ENCODE measurements around the gene FBXW7. TPM values are rescaled to one million over a fixed set of nuclear protein-coding genes. Genes with fewer than 3 reads are reported as not detected.

The FBXW7 gene
- total RNA-seq, 1 experiment from 2014 or later = 27.1 TPM

DNA sequence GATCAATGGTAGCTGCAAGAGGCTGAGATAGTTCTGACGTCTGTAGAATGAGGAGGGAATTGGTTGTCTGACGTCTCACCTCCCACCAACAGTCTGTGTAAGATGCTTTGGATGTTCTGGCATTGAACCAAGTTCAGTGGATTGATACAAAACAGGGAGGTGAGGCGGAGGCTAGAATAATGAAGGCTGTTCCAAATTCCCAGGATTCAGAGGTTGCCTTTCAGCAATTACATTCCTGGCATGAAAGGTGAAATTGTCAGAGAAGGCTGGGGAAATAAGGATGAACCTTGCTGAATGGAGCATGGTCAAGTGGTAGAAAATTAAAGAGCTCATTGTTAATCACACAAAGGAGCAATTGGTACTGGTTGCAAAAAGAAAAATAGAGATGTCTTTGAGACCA lies 241.6 kb downstream of the FBXW7 start:
- H3T11ph ChIP-seq (ENCODE audit: low read length) = no peak overlapping the region
- Mint-ChIP-seq H3K36me3 (ENCODE audit: insufficient read depth in 1 of 3, low read depth in 3 of 3) (no peaks in the 10 kb centered on the region), H3K9me3 (no peaks in the 10 kb centered on the region), H3K27me3 (ENCODE audit: low read depth) (no peaks in the 10 kb centered on the region), H3K4me1 (peaks cover 9 to 21% of the 10 kb centered on the region in 2 experiments), H3K27ac (no peak overlapping the region), H3K4me3 (no peak overlapping the region)
- H3K9ac ChIP-seq (ENCODE audit: extremely low read depth, insufficient read length, low read length) = no peak overlapping the region
- no peak overlapping the region for H3K4ac ChIP-seq (ENCODE audit: low read depth, low read length)
- no peak overlapping the region for H4K91ac ChIP-seq (ENCODE audit: insufficient read length, low read depth, low read length)
- H3K79me1 ChIP-seq (ENCODE audit: insufficient read depth, low read depth, low read length, poor library complexity, severe bottlenecking) = no peaks in the 10 kb centered on the region
- no peak overlapping the region for H2BK120ac ChIP-seq (ENCODE audit: low read depth, low read length, poor library complexity, severe bottlenecking)
- H2AFZ ChIP-seq (ENCODE audit: low read length) = no peak overlapping the region
- no peak for DNase-seq
- no peak overlapping the region for H3K27ac ChIP-seq (ENCODE audit: insufficient read length, low read depth, low read length)
- H2BK5ac ChIP-seq (ENCODE audit: insufficient read length, low read length) = no peak overlapping the region
- TF ChIP-seq, protein P1, sequence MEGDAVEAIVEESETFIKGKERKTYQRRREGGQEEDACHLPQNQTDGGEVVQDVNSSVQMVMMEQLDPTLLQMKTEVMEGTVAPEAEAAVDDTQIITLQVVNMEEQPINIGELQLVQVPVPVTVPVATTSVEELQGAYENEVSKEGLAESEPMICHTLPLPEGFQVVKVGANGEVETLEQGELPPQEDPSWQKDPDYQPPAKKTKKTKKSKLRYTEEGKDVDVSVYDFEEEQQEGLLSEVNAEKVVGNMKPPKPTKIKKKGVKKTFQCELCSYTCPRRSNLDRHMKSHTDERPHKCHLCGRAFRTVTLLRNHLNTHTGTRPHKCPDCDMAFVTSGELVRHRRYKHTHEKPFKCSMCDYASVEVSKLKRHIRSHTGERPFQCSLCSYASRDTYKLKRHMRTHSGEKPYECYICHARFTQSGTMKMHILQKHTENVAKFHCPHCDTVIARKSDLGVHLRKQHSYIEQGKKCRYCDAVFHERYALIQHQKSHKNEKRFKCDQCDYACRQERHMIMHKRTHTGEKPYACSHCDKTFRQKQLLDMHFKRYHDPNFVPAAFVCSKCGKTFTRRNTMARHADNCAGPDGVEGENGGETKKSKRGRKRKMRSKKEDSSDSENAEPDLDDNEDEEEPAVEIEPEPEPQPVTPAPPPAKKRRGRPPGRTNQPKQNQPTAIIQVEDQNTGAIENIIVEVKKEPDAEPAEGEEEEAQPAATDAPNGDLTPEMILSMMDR (conservative IDR thresholded peaks at IDR 0.05) = no peak
- H2BK15ac ChIP-seq (ENCODE audit: low read depth, low read length) = no peak overlapping the region
- H3K79me2 ChIP-seq (ENCODE audit: insufficient read depth, low read length) = no peaks in the 10 kb centered on the region
- no peak overlapping the region for H3K14ac ChIP-seq (ENCODE audit: insufficient read depth, low read length)
- H2BK12ac ChIP-seq (ENCODE audit: insufficient read length, low read depth, low read length) = no peak overlapping the region
- H3K9me3 ChIP-seq (ENCODE audit: control insufficient read depth, low read depth, low read length) = no peaks in the 10 kb centered on the region
- H3K27me3 ChIP-seq (ENCODE audit: insufficient read depth, low read length) = no peaks in the 10 kb centered on the region
- H3K4me1 ChIP-seq (ENCODE audit: insufficient read depth, low read length) = no peaks in the 10 kb centered on the region
- no peak overlapping the region for H3K56ac ChIP-seq (ENCODE audit: insufficient read length, low read depth, low read length)
- H2BK20ac ChIP-seq (ENCODE audit: low read depth, low read length, poor library complexity, severe bottlenecking) = no peak overlapping the region
- no CpG with 5 or more reads among the region's 3 CpGs for WGBS (ENCODE audit: extremely low coverage, insufficient read length, low lambda C conversion rate)
- H3K23me2 ChIP-seq (ENCODE audit: insufficient read length, low read depth, low read length, poor library complexity, severe bottlenecking) = no peaks in the 10 kb centered on the region
- no peak overlapping the region for H3K4me2 ChIP-seq (ENCODE audit: insufficient read depth, insufficient read length, low read length)
- no peak overlapping the region for H2AK5ac ChIP-seq (ENCODE audit: insufficient read length, low read length)
- no peaks in the 10 kb centered on the region for H4K20me1 ChIP-seq (ENCODE audit: control insufficient read depth, insufficient read depth, insufficient read length)
- H4K8ac ChIP-seq (replicated peaks; ENCODE audit: insufficient read length, low read depth, low read length) = no peak overlapping the region
- H3K18ac ChIP-seq (ENCODE audit: insufficient read length, low read depth, low read length) = no peak overlapping the region
- no peak overlapping the region for H4K5ac ChIP-seq (ENCODE audit: insufficient read length, low read depth, low read length)
- H3K23ac ChIP-seq (ENCODE audit: insufficient read length, low read depth, low read length) = no peak overlapping the region
